ENCODE data around the gene NPFFR1. TPM values are rescaled to one million over a fixed set of nuclear protein-coding genes. Genes with fewer than 3 reads are reported as not detected.

NPFFR1 gene
- total RNA-seq, 1 experiment from 2014 or later: not detected

DNA sequence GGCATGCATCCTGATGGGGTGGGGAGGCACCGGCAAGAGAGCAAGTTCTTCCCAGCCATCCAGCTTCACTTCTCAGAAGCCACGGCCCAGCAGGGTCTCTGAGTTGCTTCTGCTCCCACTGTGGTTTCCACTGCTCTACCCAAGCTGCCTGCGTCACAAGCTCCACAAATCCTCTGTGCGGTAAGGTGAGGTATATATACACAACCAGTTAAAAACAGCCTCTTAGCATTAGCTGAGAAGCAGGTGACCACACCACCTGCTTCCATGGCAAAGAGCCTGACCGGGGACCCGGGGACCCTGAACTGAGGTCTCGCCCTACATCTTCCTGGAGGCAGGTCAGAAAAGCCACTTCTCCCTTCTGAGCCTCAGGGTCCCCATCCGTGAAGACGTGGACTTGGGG is 46.9 kb upstream of the NPFFR1 start:
- no CpG with 5 or more reads among the region's 9 CpGs for WGBS (ENCODE audit: extremely low coverage, insufficient read length, low lambda C conversion rate)

More for the DNA sequence above, 46.9 kb upstream of the NPFFR1 start:
- Mint-ChIP-seq H3K27me3 (ENCODE audit: low read depth) (no peaks in the 10 kb centered on the region), H3K4me1 (peaks cover 0 to 7% of the 10 kb centered on the region in 2 experiments; a peak in 2 of 4 replicates), H3K9me3 (no peaks in the 10 kb centered on the region), H3K4me3 (no peak overlapping the region), H3K36me3 (ENCODE audit: insufficient read depth in 1 of 3, low read depth in 3 of 3) (peaks cover 2 to 7% (median 5%) of the 10 kb centered on the region in 3 experiments; a peak in 4 of 7 replicates), H3K27ac (peak overlapping the region in 1 of 3 experiments; percentile 4; a peak in 1 of 7 replicates)
- H2BK15ac ChIP-seq (ENCODE audit: low read depth, low read length): no peak overlapping the region
- no peak overlapping the region for H2BK12ac ChIP-seq (ENCODE audit: insufficient read length, low read depth, low read length)
- no peak overlapping the region for H2BK5ac ChIP-seq (ENCODE audit: insufficient read length, low read length)
- no peaks in the 10 kb centered on the region for H3K79me1 ChIP-seq (ENCODE audit: insufficient read depth, low read depth, low read length, poor library complexity, severe bottlenecking)
- no peak overlapping the region for H3K27ac ChIP-seq (ENCODE audit: insufficient read length, low read depth, low read length)
- no peak overlapping the region for H4K5ac ChIP-seq (ENCODE audit: insufficient read length, low read depth, low read length)
- no peaks in the 10 kb centered on the region for H3K79me2 ChIP-seq (ENCODE audit: insufficient read depth, low read length)
- H3K18ac ChIP-seq (ENCODE audit: insufficient read length, low read depth, low read length): no peak overlapping the region
- no peak overlapping the region for H3T11ph ChIP-seq (ENCODE audit: low read length)
- TF ChIP-seq, protein P1, sequence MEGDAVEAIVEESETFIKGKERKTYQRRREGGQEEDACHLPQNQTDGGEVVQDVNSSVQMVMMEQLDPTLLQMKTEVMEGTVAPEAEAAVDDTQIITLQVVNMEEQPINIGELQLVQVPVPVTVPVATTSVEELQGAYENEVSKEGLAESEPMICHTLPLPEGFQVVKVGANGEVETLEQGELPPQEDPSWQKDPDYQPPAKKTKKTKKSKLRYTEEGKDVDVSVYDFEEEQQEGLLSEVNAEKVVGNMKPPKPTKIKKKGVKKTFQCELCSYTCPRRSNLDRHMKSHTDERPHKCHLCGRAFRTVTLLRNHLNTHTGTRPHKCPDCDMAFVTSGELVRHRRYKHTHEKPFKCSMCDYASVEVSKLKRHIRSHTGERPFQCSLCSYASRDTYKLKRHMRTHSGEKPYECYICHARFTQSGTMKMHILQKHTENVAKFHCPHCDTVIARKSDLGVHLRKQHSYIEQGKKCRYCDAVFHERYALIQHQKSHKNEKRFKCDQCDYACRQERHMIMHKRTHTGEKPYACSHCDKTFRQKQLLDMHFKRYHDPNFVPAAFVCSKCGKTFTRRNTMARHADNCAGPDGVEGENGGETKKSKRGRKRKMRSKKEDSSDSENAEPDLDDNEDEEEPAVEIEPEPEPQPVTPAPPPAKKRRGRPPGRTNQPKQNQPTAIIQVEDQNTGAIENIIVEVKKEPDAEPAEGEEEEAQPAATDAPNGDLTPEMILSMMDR (conservative IDR thresholded peaks at IDR 0.05): no peak
- H4K8ac ChIP-seq (replicated peaks; ENCODE audit: insufficient read length, low read depth, low read length): no peak overlapping the region
- H3K23ac ChIP-seq (ENCODE audit: insufficient read length, low read depth, low read length): no peak overlapping the region
- no peak overlapping the region for H2AK5ac ChIP-seq (ENCODE audit: insufficient read length, low read length)
- H2BK120ac ChIP-seq (ENCODE audit: low read depth, low read length, poor library complexity, severe bottlenecking): no peak overlapping the region
- no peaks in the 10 kb centered on the region for H4K20me1 ChIP-seq (ENCODE audit: control insufficient read depth, insufficient read depth, insufficient read length)
- DNase-seq: no peak
- H4K91ac ChIP-seq (ENCODE audit: insufficient read length, low read depth, low read length): no peak overlapping the region
- no peaks in the 10 kb centered on the region for H3K4me1 ChIP-seq (ENCODE audit: insufficient read depth, low read length)
- H3K56ac ChIP-seq (ENCODE audit: insufficient read length, low read depth, low read length): no peak overlapping the region
- H3K4ac ChIP-seq (ENCODE audit: low read depth, low read length): no peak overlapping the region
- H3K23me2 ChIP-seq (ENCODE audit: insufficient read length, low read depth, low read length, poor library complexity, severe bottlenecking): no peaks in the 10 kb centered on the region
- H2BK20ac ChIP-seq (ENCODE audit: low read depth, low read length, poor library complexity, severe bottlenecking): no peak overlapping the region
- H3K9me3 ChIP-seq (ENCODE audit: control insufficient read depth, low read depth, low read length): no peaks in the 10 kb centered on the region
- no peaks in the 10 kb centered on the region for H3K27me3 ChIP-seq (ENCODE audit: insufficient read depth, low read length)
- no peak overlapping the region for H3K14ac ChIP-seq (ENCODE audit: insufficient read depth, low read length)
- H2AFZ ChIP-seq (ENCODE audit: low read length): no peak overlapping the region
- no peak overlapping the region for H3K9ac ChIP-seq (ENCODE audit: extremely low read depth, insufficient read length, low read length)
- H3K4me2 ChIP-seq (ENCODE audit: insufficient read depth, insufficient read length, low read length): no peak overlapping the region
